Right lobe of liver (tissue), 6 donors: Measurements from ENCODE around the gene DDX19B. TPM values are rescaled to one million over a fixed set of nuclear protein-coding genes. Genes with fewer than 3 reads are reported as not detected.
"Not testable (repeated sequence)": the region's sequence is repeated elsewhere in the genome, so short reads cannot be mapped to it uniquely, and the experiment has no call there.

Experiments
- ATAC-seq, 4 donors: fragments of 200-7000 bp; cut with Tn5 transposase; one replicate each; pipeline ENCODE4 v1.9.1; 2020; ENCODE audit warnings: mild to moderate bottlenecking in 4 of 4, moderate library complexity in 4 of 4
- DNase-seq, 3 donors: peaks; one replicate each; pipeline ENCODE4 v3.0.0-alpha.2; 2020
- H3K27ac ChIP-seq, 3 donors: fragments of 200-600 bp; one replicate each; pipeline ENCODE4 v1.8.0; 2022
- H3K27me3 ChIP-seq, 2 donors: fragments of 200-600 bp; one replicate each; pipeline ENCODE4 v1.8.0; 2022
- H3K36me3 ChIP-seq, 4 donors: fragments of 200-600 bp; sonication (generic) in 1 of 4; one replicate each; pipeline versions ENCODE4 v1.5.1 to v1.8.0; 2017 to 2022; ENCODE audit warnings: control low read depth in 1 of 4
- H3K4me1 ChIP-seq, 4 donors: fragments of 200-600 bp; sonication (generic) in 1 of 4; one replicate each; pipeline versions ENCODE4 v1.5.1 to v1.8.0; 2017 to 2022; ENCODE audit warnings: control low read depth in 1 of 4
- H3K4me3 ChIP-seq, 3 donors: fragments of 200-600 bp; one replicate each; pipeline ENCODE4 v1.8.0; 2022
- H3K9me3 ChIP-seq, 4 donors: fragments of 200-600 bp; sonication (generic) in 1 of 4; one replicate each; pipeline versions ENCODE4 v1.5.1 to v1.8.0; 2017 to 2022; ENCODE audit warnings: control low read depth in 1 of 4
- CTCF ChIP-seq, 4 donors: fragments of 200-600 bp in 3 of 4; fragments of 450-650 bp in 1 of 4; IDR thresholded peaks; one replicate each; pipeline versions ENCODE4 v1.5.1 to v1.8.0; 2016 to 2022; ENCODE audit warnings: antibody characterized with exemption in 4 of 4, mild to moderate bottlenecking in 2 of 4
- POLR2A ChIP-seq: fragments of 450-650 bp; IDR thresholded peaks from one replicate; pipeline ENCODE4 v1.6.1; 2017; ENCODE audit warnings: antibody characterized with exemption, mild to moderate bottlenecking
- WGBS: methylation state at CpG from one replicate; pipeline ENCODE4 v1.1.6; 2018; ENCODE audit warnings: low coverage, low lambda C conversion rate; ENCODE audit not compliant: insufficient coverage; ENCODE audit errors: missing lambda C conversion rate; 5-methylcytosine and 5-hydroxymethylcytosine counted together
- intact Hi-C, 2 donors: fragments of 100-400 bp; cut with DNase I; formaldehyde crosslinking; loops; one replicate each; pipeline versions ENCODE4 v1.11.2 to v1.14.1; 2022
- total RNA-seq, 6 experiments: library from RNA; depleted of rRNA in 2 of 6; stranded (reverse); fragments of >200 nt in 2 of 6; fragmentation: NEBNext Ultra II Directional in 3 of 6; extraction: Animal tissue kit (Norgen Biotek cat#: 25700) in 3 of 6; gene quantifications; one replicate each; pipeline versions ENCODE4 v1.1.0 to v1.2.4, GENCODE V29; 2016 to 2023
- donor health status: DM: no; HTN: yes; CAD: no.
- donor health status: DM: no; HTN: no; CAD: no.
- donor health status: DM: no; HTN: no; CAD: no.
- donor health status: DM: no; HTN: yes; CAD: no.
- donor health status: DM: no; HTN: yes; CAD: no.

Gene DDX19B
- total RNA-seq, 6 experiments from 2014 or later, result 15.2 to 32.3 (median 20.0) TPM

- H3K9me3 ChIP-seq, result no peaks in the 10 kb centered on the region
- no peak overlapping the region for H3K27ac ChIP-seq
- no peak for TF ChIP-seq POLR2A
- no peak for TF ChIP-seq CTCF (IDR thresholded peaks at IDR 0.05)
- WGBS, result 86% methylated on average over 1 of the region's 1 CpG
- H3K4me3 ChIP-seq, result no peak overlapping the region
- no peaks in the 10 kb centered on the region for H3K27me3 ChIP-seq
- DNase-seq (no peak), ATAC-seq (no peak)
- H3K36me3 ChIP-seq, result peaks cover 3 to 96% (median 46%) of the 10 kb centered on the region in 4 donors
- no peaks in the 10 kb centered on the region for H3K4me1 ChIP-seq
- intact Hi-C loops, result no loop called here
Measured at GRCh38 chr16:70276392-70276791, 22.6 kb upstream of the DDX19B start.

GRCh38 chr16:70287304-70287971, 11.5 kb upstream of the DDX19B start:
- peaks cover 0 to 39% (median 11%) of the 10 kb centered on the region in 4 donors for H3K4me1 ChIP-seq
- peak overlapping the region in 2 of 3 donors; percentile 79 to 88 for H3K4me3 ChIP-seq
- ATAC-seq, intact Hi-C loops, H3K27me3 ChIP-seq, H3K27ac ChIP-seq, H3K9me3 ChIP-seq: not testable (repeated sequence)
- H3K36me3 ChIP-seq, result peaks cover 0 to 16% (median 2%) of the 10 kb centered on the region in 4 donors
- DNase-seq, result peak in 1 of 3 donors; percentile 35
- WGBS, result 100% methylated on average over 3 of the region's 17 CpGs

DNA sequence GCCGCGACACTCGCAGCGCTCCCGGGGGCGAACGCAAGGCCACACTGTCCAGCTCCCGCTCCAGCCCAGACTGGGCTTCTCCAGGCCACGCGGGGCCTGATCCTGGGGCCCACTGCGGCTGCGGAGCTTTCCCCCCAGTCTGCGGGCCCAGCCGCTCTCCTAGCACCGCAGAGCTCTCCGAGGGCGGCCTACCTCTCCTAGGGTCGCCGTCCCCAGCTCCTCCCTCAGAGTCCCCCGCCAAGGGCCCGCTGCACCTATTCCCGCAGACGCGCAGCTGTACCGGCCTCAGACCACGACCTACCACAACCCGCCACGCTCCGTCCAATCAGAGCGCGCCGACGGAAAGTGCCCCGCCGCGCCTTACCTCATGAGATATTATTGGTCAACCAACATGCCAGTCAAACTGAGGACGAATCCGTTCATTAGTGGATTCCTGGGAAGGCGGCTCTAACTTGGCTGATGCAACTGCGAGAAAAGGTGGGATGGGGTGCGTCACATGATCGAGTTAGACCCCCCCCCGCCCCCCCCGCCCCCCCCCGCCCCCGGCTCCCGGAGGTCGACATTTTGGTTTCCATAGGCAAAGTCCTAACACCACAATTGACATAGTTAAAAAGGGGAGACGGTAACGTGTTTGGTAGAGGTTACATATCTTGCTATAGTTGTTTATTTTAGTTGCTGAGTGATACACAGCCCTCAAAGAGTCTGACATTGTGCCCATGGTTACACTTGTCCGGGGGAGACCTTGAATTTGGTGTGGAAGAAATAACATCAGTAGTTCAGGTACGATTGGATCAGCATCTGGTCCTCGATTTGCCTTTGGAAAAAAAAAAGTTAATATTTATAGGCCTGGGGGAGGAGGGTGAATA, 9.5 kb upstream of the DDX19B start, which contains the start of gene AARS1:
Gene AARS1, minus strand, starts transcription at position 278 of the 866 bp plus-strand sequence. CDS start 6,743 bp downstream, outside the sequence.
- WGBS, result 5% methylated on average over 19 of the region's 53 CpGs
- peaks cover 0 to 19% (median 2%) of the 10 kb centered on the region in 4 donors for H3K4me1 ChIP-seq
- intact Hi-C loops, result no loop called here
- peaks cover 0 to 7% (median 1%) of the 10 kb centered on the region in 4 donors for H3K36me3 ChIP-seq
- H3K4me3 ChIP-seq, result peak within 1 kb of the TSS; percentile 79 to 95 (median 88)
- H3K27ac ChIP-seq, result peak within 1 kb of the TSS; percentile 77 to 93 (median 88)
- H3K9me3 ChIP-seq, result no peaks in the 10 kb centered on the region
- no peaks in the 10 kb centered on the region for H3K27me3 ChIP-seq
- DNase-seq (peak; percentile 97 to 98 (median 97)), ATAC-seq (peak; percentile 96 to 99 (median 98))
- TF ChIP-seq POLR2A (peak; percentile 98), CTCF (IDR thresholded peaks at IDR 0.05) (no peak)

- Histone ChIP-seq H3K27me3 (no peaks in the 10 kb centered on the region), H3K27ac (no peak overlapping the region), H3K9me3 (no peaks in the 10 kb centered on the region), H3K36me3 (no peaks in the 10 kb centered on the region), H3K4me1 (peaks cover 0 to 17% (median 2%) of the 10 kb centered on the region in 4 donors), H3K4me3 (no peak overlapping the region)
- intact Hi-C loops, result no loop called here
- ATAC-seq (no peak), DNase-seq (no peak)
- TF ChIP-seq CTCF (IDR thresholded peaks at IDR 0.05) (no peak), POLR2A (no peak)
Measured at GRCh38 chr16:70290949-70291519, 8.0 kb upstream of the DDX19B start.

GRCh38 chr16:70292148-70292547, 6.8 kb upstream of the DDX19B start:
- H3K4me3 ChIP-seq, intact Hi-C loops, H3K27ac ChIP-seq, H3K9me3 ChIP-seq, ATAC-seq, H3K27me3 ChIP-seq, H3K36me3 ChIP-seq: not testable (repeated sequence)
- peak in 1 of 3 donors; percentile 6 for DNase-seq
- WGBS, result 90% methylated on average over 11 of the region's 11 CpGs
- H3K4me1 ChIP-seq, result peaks cover 0 to 13% (median 2%) of the 10 kb centered on the region in 4 donors
